PC-9 (cell line): ENCODE data around the gene SHROOM3. TPM values are rescaled to one million over a fixed set of nuclear protein-coding genes. Genes with fewer than 3 reads are reported as not detected.

Experiments used
- BruUV-seq: library from RNA; stranded (reverse); fragments of 400-500 nt; replicated peaks from 2 replicates; lab custom pipeline; 2021; lab: Mats Ljungman, UMichigan
- CTCF ChIA-PET: fragments of 300-600 bp; sonication (Branson Sonifier 250); formaldehyde crosslinking; loops from one replicate; lab custom pipeline; 2022; ENCODE audit warnings: antibody characterized with exemption; lab: Charles Lee
- POLR2A ChIA-PET: fragments of 300-600 bp; sonication (Branson Sonifier 250); formaldehyde crosslinking; loops from one replicate; lab custom pipeline; 2022; ENCODE audit warnings: antibody characterized with exemption; ENCODE audit not compliant: unreplicated experiment; lab: Charles Lee
- DNase-seq, 2 experiments: peaks; one replicate each; pipeline versions ENCODE4 v3.0.0 to v3.0.0-alpha.2; 2015 to 2022; ENCODE audit warnings: mixed read lengths in 1 of 2
- H2AFZ ChIP-seq: fragments of 200-600 bp; sonication (generic); 2 replicates; pipeline ENCODE4 v1.8.1; 2017; ENCODE audit warnings: antibody characterized with exemption
- H3F3A ChIP-seq: fragments of 200-600 bp; sonication (generic); 2 replicates; pipeline ENCODE4 v1.8.1; 2017; ENCODE audit warnings: antibody characterized with exemption, mild to moderate bottlenecking, low read depth; ENCODE audit not compliant: insufficient read depth
- H3K27ac ChIP-seq: fragments of 200-600 bp; sonication (generic); 2 replicates; pipeline ENCODE4 v1.6.1; 2016; ENCODE audit warnings: mixed run types
- H3K27me3 ChIP-seq: fragments of 200-600 bp; sonication (generic); 2 replicates; pipeline ENCODE4 v1.6.1; 2016; ENCODE audit warnings: low read depth, mixed run types; ENCODE audit not compliant: insufficient read depth
- H3K36me3 ChIP-seq: fragments of 200-600 bp; sonication (generic); 2 replicates; pipeline ENCODE4 v1.6.1; 2016; ENCODE audit warnings: low read depth, mixed run types
- H3K4me1 ChIP-seq: fragments of 200-600 bp; sonication (generic); replicated peaks from 2 replicates; pipeline ENCODE4 v1.6.1; 2016; ENCODE audit warnings: mixed run types; ENCODE audit not compliant: insufficient read depth
- H3K4me2 ChIP-seq: fragments of 200-600 bp; sonication (generic); 2 replicates; pipeline ENCODE4 v1.6.1; 2017; ENCODE audit warnings: mixed run types
- H3K4me3 ChIP-seq: fragments of 200-600 bp; sonication (generic); 2 replicates; pipeline ENCODE4 v1.6.1; 2016; ENCODE audit warnings: mixed run types
- H3K79me2 ChIP-seq: fragments of 200-600 bp; sonication (generic); 2 replicates; pipeline ENCODE4 v1.6.1; 2017; ENCODE audit warnings: low read depth, mixed run types
- H3K9me2 ChIP-seq: fragments of 200-600 bp; sonication (generic); 2 replicates; pipeline ENCODE4 v1.8.1; 2017; ENCODE audit warnings: mild to moderate bottlenecking; ENCODE audit not compliant: insufficient read depth
- H3K9me3 ChIP-seq: fragments of 200-600 bp; sonication (generic); 2 replicates; pipeline ENCODE4 v1.8.1; 2016; ENCODE audit warnings: low read depth; ENCODE audit not compliant: insufficient read depth
- H4K20me1 ChIP-seq: fragments of 200-600 bp; sonication (generic); 2 replicates; pipeline ENCODE4 v1.8.1; 2017; ENCODE audit not compliant: insufficient read depth
- CTCF ChIP-seq: fragments of 200-600 bp; sonication (generic); conservative IDR thresholded peaks from 2 replicates; pipeline ENCODE4 v1.6.1; 2017; ENCODE audit warnings: mixed run types, antibody characterized with exemption, mild to moderate bottlenecking, moderate library complexity
- EZH2 ChIP-seq: fragments of 200-600 bp; sonication (generic); IDR thresholded peaks from 2 replicates; pipeline ENCODE4 v1.8.0; 2017; ENCODE audit warnings: antibody characterized with exemption, low read depth
- intact Hi-C: fragments of 100-400 bp; cut with micrococcal nuclease; formaldehyde crosslinking; loops from one replicate; pipeline ENCODE4 v1.10.0; 2022; ENCODE audit not compliant: unreplicated experiment
- total RNA-seq: library from RNA; stranded (reverse); gene quantifications from 2 replicates; pipeline ENCODE4 v1.2.3, GENCODE V29; 2021

Gene SHROOM3
- total RNA-seq, 1 experiment from 2014 or later, result 44.3 TPM

GRCh38 chr4:76649086-76649485, 214.1 kb downstream of the SHROOM3 start:
- Histone ChIP-seq H3K4me3 (no peak overlapping the region), H3K27ac (no peak overlapping the region), H3K9me2 (no peaks in the 10 kb centered on the region), H2AFZ (no peak overlapping the region), H3K27me3 (no peaks in the 10 kb centered on the region), H3K4me1 (no peaks in the 10 kb centered on the region), H3K36me3 (no peaks in the 10 kb centered on the region), H4K20me1 (no peaks in the 10 kb centered on the region), H3K79me2 (no peaks in the 10 kb centered on the region), H3K9me3 (no peaks in the 10 kb centered on the region), H3F3A (no peaks in the 10 kb centered on the region), H3K4me2 (no peak overlapping the region)
- intact Hi-C loops, result no loop called here
- ChIA-PET POLR2A (interaction anchor here (0.6 to 0.7 kb wide), 2 partner anchors 11 to 76 kb away, joined by 5 to 7 read pairs; no protein-coding TSS in a partner anchor), CTCF (no interaction called here)
- DNase-seq, result no peak
- BruUV-seq, result no TSS peak
- TF ChIP-seq EZH2 (no peak), CTCF (no peak)

- Histone ChIP-seq H3K27ac (no peak overlapping the region), H3K4me2 (no peak overlapping the region), H3K9me2 (no peaks in the 10 kb centered on the region), H3K79me2 (no peaks in the 10 kb centered on the region), H3K4me3 (no peak overlapping the region), H4K20me1 (no peaks in the 10 kb centered on the region), H3F3A (no peaks in the 10 kb centered on the region), H3K27me3 (no peaks in the 10 kb centered on the region), H3K9me3 (no peaks in the 10 kb centered on the region), H3K4me1 (no peaks in the 10 kb centered on the region), H2AFZ (no peak overlapping the region), H3K36me3 (no peaks in the 10 kb centered on the region)
- no peak for DNase-seq
- TF ChIP-seq EZH2 (no peak), CTCF (no peak)
- CTCF ChIA-PET, result interaction anchor here (0.5 kb wide), 1 partner anchor 75 kb away, joined by 4 read pairs; no protein-coding TSS in a partner anchor
- BruUV-seq, result no TSS peak
- POLR2A ChIA-PET, result no interaction called here
- intact Hi-C loops, result no loop called here
Measured at GRCh38 chr4:76651616-76652015, 216.6 kb downstream of the SHROOM3 start.

- H3K4me3 ChIP-seq, result no peak overlapping the region
- TF ChIP-seq CTCF, result no peak
- TF ChIP-seq EZH2, result no peak
- ChIA-PET POLR2A (no interaction called here), CTCF (no interaction called here)
- no peaks in the 10 kb centered on the region for H3K9me2 ChIP-seq
- no peaks in the 10 kb centered on the region for H4K20me1 ChIP-seq
- no peak overlapping the region for H3K27ac ChIP-seq
- intact Hi-C loops, result no loop called here
- peaks cover 2% of the 10 kb centered on the region; the same call in 1 of the 2 replicates for H3F3A ChIP-seq
- no peaks in the 10 kb centered on the region for H3K9me3 ChIP-seq
- no peaks in the 10 kb centered on the region for H3K79me2 ChIP-seq
- no TSS peak for BruUV-seq
- no peaks in the 10 kb centered on the region for H3K27me3 ChIP-seq
- no peak overlapping the region for H2AFZ ChIP-seq
- no peak overlapping the region for H3K4me2 ChIP-seq
- DNase-seq, result no peak
- no peaks in the 10 kb centered on the region for H3K36me3 ChIP-seq
- H3K4me1 ChIP-seq, result peaks cover 1% of the 10 kb centered on the region
Measured at GRCh38 chr4:76652389-76652788, 217.4 kb downstream of the SHROOM3 start.
